ENCODE results near the gene CEACAM16.
A peak's percentile ranks its signal among the peaks of the same experiment; 100 is the strongest.
"Not testable (repeated sequence)": the region's sequence is repeated elsewhere in the genome, so short reads cannot be mapped to it uniquely, and the experiment has no call there.

Gene CEACAM16

GRCh38 chr19:44677019-44677811 lies 21.7 kb upstream of the CEACAM16 start:
- no peak for DNase-seq

- DNase-seq: no peak
Observed at GRCh38 chr19:44680536-44680935, 18.4 kb upstream of the CEACAM16 start.

GRCh38 chr19:44681992-44682790 lies 16.8 kb upstream of the CEACAM16 start:
- no peak for DNase-seq

GRCh38 chr19:44682807-44683206 lies 16.1 kb upstream of the CEACAM16 start:
- no peak for DNase-seq

GRCh38 chr19:44683434-44684210 lies 15.3 kb upstream of the CEACAM16 start:
- no peak for DNase-seq

GRCh38 chr19:44684396-44684795 lies 14.6 kb upstream of the CEACAM16 start:
- DNase-seq: not testable (repeated sequence)

GRCh38 chr19:44684892-44685863 lies 13.8 kb upstream of the CEACAM16 start:
- no peak for DNase-seq

- DNase-seq: no peak
Observed at GRCh38 chr19:44685877-44686276, 13.1 kb upstream of the CEACAM16 start.

GRCh38 chr19:44686896-44687295 lies 12.1 kb upstream of the CEACAM16 start:
- DNase-seq: no peak

- no peak for DNase-seq
Observed at GRCh38 chr19:44687888-44688287, 11.1 kb upstream of the CEACAM16 start.

GRCh38 chr19:44689290-44690130 lies 9.4 kb upstream of the CEACAM16 start:
- peak; percentile 77 to 84 for DNase-seq

- no peak for DNase-seq
Observed at GRCh38 chr19:44690131-44690440, 8.9 kb upstream of the CEACAM16 start.

GRCh38 chr19:44692379-44692721 lies 6.6 kb upstream of the CEACAM16 start:
- DNase-seq: no peak

- DNase-seq: peak; percentile 18 to 23
Observed at GRCh38 chr19:44694184-44694579, 4.8 kb upstream of the CEACAM16 start.

- no peak for DNase-seq
Observed at GRCh38 chr19:44696939-44697669, 1.8 kb upstream of the CEACAM16 start.

- DNase-seq: no peak
Observed at GRCh38 chr19:44697670-44698034, 1.3 kb upstream of the CEACAM16 start.

GRCh38 chr19:44700547-44700946 lies 1.6 kb downstream of the CEACAM16 start:
- no peak for DNase-seq

GRCh38 chr19:44701228-44701627 lies 2.3 kb downstream of the CEACAM16 start:
- no peak for DNase-seq

- DNase-seq: no peak
Observed at GRCh38 chr19:44702551-44703176, 3.7 kb downstream of the CEACAM16 start.

GRCh38 chr19:44703336-44704078 lies 4.6 kb downstream of the CEACAM16 start:
- DNase-seq: no peak

Measured in activated CD4-positive, alpha-beta T cell treated with anti-CD3 and anti-CD28 coated beads for 4 hours (primary cell).